Mammary epithelial cell (primary cell): Measurements from ENCODE around the gene SRA1.

Source experiments
- EZH2 ChIP-seq: IDR thresholded peaks from 2 replicates; pipeline ENCODE4 v1.6.1; 2012; ENCODE audit warnings: low read length, inconsistent platforms, borderline replicate concordance
- TF ChIP-seq, protein P1 (sequence below), 2 donors: IDR thresholded peaks in 1 of 2; conservative IDR thresholded peaks in 1 of 2; 2 replicates each; pipeline ENCODE4 v1.5.1; 2011 to 2012; ENCODE audit warnings: inconsistent platforms in 2 of 2, low read length in 2 of 2, mild to moderate bottlenecking in 2 of 2, control low read depth in 1 of 2, low read depth in 1 of 2; ENCODE audit not compliant: insufficient read depth in 1 of 2; ENCODE audit errors: extremely low read depth in 1 of 2

DNA sequence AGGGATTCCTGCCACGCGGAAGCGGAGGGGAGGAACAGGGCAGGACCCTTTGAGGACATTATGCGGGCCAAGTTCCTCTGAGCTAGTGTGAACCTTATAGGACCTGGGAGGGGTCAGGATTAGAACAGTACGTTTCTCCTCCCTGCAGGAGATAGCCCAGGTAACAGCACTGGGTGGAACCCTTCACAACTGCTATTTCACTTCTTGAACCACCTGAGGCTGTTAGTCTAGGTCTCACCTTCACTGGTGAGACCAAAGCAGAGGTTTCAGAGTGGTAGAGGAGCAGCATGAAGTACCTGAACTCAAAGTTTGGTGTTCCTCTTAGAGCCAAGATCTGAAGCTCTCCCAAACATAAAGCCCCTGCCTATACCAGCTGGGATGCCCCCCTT, 9.0 kb downstream of the SRA1 start:
- TF ChIP-seq, protein P1, sequence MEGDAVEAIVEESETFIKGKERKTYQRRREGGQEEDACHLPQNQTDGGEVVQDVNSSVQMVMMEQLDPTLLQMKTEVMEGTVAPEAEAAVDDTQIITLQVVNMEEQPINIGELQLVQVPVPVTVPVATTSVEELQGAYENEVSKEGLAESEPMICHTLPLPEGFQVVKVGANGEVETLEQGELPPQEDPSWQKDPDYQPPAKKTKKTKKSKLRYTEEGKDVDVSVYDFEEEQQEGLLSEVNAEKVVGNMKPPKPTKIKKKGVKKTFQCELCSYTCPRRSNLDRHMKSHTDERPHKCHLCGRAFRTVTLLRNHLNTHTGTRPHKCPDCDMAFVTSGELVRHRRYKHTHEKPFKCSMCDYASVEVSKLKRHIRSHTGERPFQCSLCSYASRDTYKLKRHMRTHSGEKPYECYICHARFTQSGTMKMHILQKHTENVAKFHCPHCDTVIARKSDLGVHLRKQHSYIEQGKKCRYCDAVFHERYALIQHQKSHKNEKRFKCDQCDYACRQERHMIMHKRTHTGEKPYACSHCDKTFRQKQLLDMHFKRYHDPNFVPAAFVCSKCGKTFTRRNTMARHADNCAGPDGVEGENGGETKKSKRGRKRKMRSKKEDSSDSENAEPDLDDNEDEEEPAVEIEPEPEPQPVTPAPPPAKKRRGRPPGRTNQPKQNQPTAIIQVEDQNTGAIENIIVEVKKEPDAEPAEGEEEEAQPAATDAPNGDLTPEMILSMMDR (conservative IDR thresholded peaks at IDR 0.05 in 1 of 2, IDR thresholded peaks at IDR 0.05 in 1 of 2; ENCODE audit: extremely low read depth in 1 of 2, insufficient read depth in 1 of 2, low read depth in 1 of 2, low read length in 2 of 2): no peak
- no peak for TF ChIP-seq EZH2
